ENCODE data around the gene RANBP3. TPM values are rescaled to one million over a fixed set of nuclear protein-coding genes. Genes with fewer than 3 reads are reported as not detected.
A peak's percentile ranks its signal among the peaks of the same experiment; 100 is the strongest.

Gene RANBP3
- total and polyA plus RNA-seq, 2 of the 8 experiments (the other 6 are each of a cell fraction or from before 2014, with no cell fraction given), result 95.4 to 122 TPM

DNA sequence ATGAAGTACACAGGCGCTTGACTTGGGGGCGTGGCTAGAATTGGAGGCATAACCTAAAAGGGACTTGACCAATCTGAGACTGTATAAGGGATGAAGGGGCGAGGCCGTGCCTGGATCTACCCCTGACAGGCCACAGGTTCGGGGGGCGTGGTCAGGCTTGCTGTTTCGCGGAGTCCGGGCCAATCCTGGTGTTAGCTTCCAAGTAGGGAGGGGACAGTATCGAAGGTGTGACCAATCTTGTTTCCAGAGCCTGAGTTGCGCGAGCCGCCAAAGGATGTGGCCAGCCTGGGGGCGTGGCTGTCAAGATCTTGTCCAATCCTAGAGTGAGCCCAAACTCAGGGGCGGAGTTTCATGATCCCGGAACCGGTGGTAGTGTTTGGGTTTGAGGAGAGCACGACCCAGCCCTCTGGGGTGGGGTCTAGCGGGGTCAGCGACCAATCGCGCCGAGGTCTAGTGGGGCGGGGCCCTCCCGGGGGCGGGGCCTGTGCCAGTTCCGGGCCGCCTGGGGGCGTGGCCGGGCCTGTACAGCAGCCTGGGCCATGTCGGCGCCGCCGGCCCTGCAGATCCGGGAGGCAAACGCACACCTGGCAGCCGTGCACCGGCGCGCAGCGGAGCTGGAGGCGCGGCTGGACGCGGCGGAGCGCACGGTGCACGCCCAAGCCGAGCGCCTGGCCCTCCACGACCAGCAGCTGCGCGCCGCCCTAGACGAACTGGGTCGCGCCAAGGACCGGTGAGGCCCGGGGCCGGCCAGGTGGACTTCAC, 73.4 kb downstream of the RANBP3 start, which contains the start of gene VMAC (continued):
- TF ChIP-seq PHF8 (conservative IDR thresholded peaks at IDR 0.05; ENCODE audit: low read depth, low read length) (0 out of 2 replicates have a peak, but pooled peaks have one; percentile 28), HDAC2 (IDR thresholded peaks at IDR 0.05; ENCODE audit: borderline replicate concordance in 1 of 2, low read depth in 2 of 2, low read length in 2 of 2) (no peak), GTF2F1 (IDR thresholded peaks at IDR 0.05; ENCODE audit: borderline replicate concordance, low read depth, low read length) (no peak), TAF1 (IDR thresholded peaks at IDR 0.05; ENCODE audit: low read depth, low read length) (peak; percentile 82), TAF7 (optimal IDR thresholded peaks at IDR 0.05; ENCODE audit: borderline replicate concordance, low read depth, low read length) (peak; percentile 72), BACH1 (IDR thresholded peaks at IDR 0.05; ENCODE audit: low read length) (no peak), EZH2 (IDR thresholded peaks at IDR 0.05; ENCODE audit: low read depth, low read length, severe bottlenecking) (no peak)
- TF ChIP-seq, protein P1, sequence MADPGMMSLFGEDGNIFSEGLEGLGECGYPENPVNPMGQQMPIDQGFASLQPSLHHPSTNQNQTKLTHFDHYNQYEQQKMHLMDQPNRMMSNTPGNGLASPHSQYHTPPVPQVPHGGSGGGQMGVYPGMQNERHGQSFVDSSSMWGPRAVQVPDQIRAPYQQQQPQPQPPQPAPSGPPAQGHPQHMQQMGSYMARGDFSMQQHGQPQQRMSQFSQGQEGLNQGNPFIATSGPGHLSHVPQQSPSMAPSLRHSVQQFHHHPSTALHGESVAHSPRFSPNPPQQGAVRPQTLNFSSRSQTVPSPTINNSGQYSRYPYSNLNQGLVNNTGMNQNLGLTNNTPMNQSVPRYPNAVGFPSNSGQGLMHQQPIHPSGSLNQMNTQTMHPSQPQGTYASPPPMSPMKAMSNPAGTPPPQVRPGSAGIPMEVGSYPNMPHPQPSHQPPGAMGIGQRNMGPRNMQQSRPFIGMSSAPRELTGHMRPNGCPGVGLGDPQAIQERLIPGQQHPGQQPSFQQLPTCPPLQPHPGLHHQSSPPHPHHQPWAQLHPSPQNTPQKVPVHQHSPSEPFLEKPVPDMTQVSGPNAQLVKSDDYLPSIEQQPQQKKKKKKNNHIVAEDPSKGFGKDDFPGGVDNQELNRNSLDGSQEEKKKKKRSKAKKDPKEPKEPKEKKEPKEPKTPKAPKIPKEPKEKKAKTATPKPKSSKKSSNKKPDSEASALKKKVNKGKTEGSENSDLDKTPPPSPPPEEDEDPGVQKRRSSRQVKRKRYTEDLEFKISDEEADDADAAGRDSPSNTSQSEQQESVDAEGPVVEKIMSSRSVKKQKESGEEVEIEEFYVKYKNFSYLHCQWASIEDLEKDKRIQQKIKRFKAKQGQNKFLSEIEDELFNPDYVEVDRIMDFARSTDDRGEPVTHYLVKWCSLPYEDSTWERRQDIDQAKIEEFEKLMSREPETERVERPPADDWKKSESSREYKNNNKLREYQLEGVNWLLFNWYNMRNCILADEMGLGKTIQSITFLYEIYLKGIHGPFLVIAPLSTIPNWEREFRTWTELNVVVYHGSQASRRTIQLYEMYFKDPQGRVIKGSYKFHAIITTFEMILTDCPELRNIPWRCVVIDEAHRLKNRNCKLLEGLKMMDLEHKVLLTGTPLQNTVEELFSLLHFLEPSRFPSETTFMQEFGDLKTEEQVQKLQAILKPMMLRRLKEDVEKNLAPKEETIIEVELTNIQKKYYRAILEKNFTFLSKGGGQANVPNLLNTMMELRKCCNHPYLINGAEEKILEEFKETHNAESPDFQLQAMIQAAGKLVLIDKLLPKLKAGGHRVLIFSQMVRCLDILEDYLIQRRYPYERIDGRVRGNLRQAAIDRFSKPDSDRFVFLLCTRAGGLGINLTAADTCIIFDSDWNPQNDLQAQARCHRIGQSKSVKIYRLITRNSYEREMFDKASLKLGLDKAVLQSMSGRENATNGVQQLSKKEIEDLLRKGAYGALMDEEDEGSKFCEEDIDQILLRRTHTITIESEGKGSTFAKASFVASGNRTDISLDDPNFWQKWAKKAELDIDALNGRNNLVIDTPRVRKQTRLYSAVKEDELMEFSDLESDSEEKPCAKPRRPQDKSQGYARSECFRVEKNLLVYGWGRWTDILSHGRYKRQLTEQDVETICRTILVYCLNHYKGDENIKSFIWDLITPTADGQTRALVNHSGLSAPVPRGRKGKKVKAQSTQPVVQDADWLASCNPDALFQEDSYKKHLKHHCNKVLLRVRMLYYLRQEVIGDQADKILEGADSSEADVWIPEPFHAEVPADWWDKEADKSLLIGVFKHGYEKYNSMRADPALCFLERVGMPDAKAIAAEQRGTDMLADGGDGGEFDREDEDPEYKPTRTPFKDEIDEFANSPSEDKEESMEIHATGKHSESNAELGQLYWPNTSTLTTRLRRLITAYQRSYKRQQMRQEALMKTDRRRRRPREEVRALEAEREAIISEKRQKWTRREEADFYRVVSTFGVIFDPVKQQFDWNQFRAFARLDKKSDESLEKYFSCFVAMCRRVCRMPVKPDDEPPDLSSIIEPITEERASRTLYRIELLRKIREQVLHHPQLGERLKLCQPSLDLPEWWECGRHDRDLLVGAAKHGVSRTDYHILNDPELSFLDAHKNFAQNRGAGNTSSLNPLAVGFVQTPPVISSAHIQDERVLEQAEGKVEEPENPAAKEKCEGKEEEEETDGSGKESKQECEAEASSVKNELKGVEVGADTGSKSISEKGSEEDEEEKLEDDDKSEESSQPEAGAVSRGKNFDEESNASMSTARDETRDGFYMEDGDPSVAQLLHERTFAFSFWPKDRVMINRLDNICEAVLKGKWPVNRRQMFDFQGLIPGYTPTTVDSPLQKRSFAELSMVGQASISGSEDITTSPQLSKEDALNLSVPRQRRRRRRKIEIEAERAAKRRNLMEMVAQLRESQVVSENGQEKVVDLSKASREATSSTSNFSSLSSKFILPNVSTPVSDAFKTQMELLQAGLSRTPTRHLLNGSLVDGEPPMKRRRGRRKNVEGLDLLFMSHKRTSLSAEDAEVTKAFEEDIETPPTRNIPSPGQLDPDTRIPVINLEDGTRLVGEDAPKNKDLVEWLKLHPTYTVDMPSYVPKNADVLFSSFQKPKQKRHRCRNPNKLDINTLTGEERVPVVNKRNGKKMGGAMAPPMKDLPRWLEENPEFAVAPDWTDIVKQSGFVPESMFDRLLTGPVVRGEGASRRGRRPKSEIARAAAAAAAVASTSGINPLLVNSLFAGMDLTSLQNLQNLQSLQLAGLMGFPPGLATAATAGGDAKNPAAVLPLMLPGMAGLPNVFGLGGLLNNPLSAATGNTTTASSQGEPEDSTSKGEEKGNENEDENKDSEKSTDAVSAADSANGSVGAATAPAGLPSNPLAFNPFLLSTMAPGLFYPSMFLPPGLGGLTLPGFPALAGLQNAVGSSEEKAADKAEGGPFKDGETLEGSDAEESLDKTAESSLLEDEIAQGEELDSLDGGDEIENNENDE (IDR thresholded peaks at IDR 0.05; ENCODE audit: insufficient replicate concordance, low read length), result no peak

Measured in H1 (cell line).